Hepatocyte (in vitro differentiated cells): ENCODE measurements around the gene ATOX1.

Experiments used
- CTCF ChIP-seq: fragments of 200-600 bp; sonication (generic); IDR thresholded peaks from 2 replicates; pipeline ENCODE4 v1.5.1; 2016; ENCODE audit warnings: antibody characterized with exemption, mild to moderate bottlenecking; ENCODE audit not compliant: poor library complexity
- EZH2 ChIP-seq: fragments of 200-600 bp; sonication (generic); IDR thresholded peaks from 2 replicates; pipeline ENCODE4 v1.6.1; 2016; ENCODE audit warnings: antibody characterized with exemption, mild to moderate bottlenecking, borderline replicate concordance

GRCh38 chr5:151751091-151751490 is 7.3 kb downstream of the ATOX1 start:
- TF ChIP-seq CTCF (no peak), EZH2 (no peak)
